ENCODE data around the gene SLX4.
A peak's percentile ranks its signal among the peaks of the same experiment; 100 is the strongest.

The SLX4 gene

DNA sequence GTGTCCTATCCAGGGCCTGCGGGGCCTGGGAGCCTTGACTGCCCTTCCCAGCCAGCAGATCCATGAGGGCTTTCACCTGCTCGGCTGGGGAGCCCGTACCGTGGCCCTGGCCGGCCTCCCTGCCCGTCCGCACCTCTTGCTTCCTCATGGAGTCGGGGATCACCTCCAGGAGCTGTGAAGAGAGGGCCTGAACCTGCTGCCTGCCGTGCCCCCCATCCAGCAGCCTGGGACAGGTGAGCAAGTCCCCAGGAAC lies 46.6 kb downstream of the SLX4 start:
- Mint-ChIP-seq H3K27ac (ENCODE audit: low read depth) (no peak overlapping the region), H3K4me3 (no peak overlapping the region), H3K4me1 (no peaks in the 10 kb centered on the region), H3K27me3 (no peaks in the 10 kb centered on the region), H3K36me3 (ENCODE audit: insufficient read depth) (peaks cover 56% of the 10 kb centered on the region), H3K9me3 (no peaks in the 10 kb centered on the region)
- ATAC-seq (replicated peaks; ENCODE audit: extremely low read depth, poor library complexity, severe bottlenecking) (no peak), DNase-seq (ENCODE audit: low spot score in 2 of 2) (no peak)

DNA sequence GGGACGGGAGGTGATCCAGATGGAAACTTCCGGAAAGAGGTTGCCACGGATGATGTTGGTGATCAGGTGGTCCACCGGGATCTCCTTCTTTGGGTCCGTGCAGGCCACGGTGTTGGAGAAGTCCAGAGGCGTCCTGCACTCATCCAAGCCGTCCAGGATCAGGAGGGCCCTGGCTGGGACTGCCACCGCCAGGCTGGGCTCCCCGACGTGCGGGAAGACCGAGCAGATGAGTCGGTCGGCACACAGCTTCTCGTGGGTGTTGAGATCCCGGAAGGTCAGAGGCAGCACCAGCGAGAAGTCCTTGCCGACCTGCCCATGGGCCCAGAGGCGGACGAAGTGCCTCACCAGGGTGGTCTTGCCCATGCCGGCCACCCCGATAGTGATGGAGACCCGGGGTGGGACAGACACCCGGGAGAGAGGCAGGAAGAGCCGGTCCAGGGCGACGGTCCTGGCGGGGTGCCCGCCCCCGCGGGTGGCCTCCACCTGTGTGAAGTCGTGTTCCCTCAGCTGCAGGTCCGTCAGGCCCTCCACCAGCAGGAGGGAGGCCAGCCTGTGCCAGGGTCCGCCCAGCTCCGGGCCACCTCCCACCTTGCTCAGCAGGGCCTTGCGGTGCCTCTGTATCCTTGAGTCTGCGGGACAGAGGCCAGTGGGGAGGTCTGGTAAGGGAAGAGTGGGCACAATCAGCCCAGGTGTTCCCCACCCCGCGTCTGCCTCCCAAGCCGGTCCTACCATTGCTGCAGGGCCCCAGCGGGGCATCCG lies 47.1 kb downstream of the SLX4 start:
- Mint-ChIP-seq H3K9me3 (no peaks in the 10 kb centered on the region), H3K4me1 (no peaks in the 10 kb centered on the region), H3K36me3 (ENCODE audit: insufficient read depth) (peaks cover 57% of the 10 kb centered on the region), H3K27ac (ENCODE audit: low read depth) (no peak overlapping the region), H3K27me3 (no peaks in the 10 kb centered on the region), H3K4me3 (no peak overlapping the region)
- DNase-seq (ENCODE audit: low spot score in 2 of 2): no peak
- no peak for ATAC-seq (replicated peaks; ENCODE audit: extremely low read depth, poor library complexity, severe bottlenecking)

DNA sequence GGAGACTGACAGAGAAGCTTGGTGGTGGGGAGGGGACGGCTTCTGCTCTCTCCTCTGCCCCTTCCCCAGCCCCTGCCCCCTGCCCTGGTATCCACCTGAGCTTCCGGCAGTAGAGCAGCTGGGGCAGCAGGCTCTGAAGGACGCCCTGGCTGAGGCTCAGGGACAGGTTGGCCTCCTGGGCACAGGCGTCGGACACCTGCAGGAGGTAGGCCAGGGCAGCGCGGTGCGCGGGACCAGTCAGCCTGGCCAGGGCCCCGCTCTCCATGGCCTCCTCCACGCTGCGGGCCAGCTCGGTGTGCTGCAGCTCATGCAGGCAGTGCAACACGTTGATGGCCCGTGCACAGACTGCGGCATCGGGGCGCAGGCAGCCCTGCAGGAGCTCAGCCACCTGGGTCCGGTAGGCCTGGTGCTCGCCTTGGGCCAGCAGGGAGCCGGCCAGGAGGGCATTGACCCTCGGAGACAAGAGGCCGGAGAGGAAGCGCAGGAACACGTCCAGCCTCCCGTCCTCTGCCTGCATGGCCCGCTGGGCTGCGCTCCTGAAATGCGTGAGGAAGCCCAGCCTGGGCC lies 48.4 kb downstream of the SLX4 start:
- no peaks in the 10 kb centered on the region for H3K4me1 Mint-ChIP-seq
- H3K36me3 Mint-ChIP-seq (ENCODE audit: insufficient read depth): peaks cover 58% of the 10 kb centered on the region
- ATAC-seq (replicated peaks; ENCODE audit: extremely low read depth, poor library complexity, severe bottlenecking): no peak

DNA sequence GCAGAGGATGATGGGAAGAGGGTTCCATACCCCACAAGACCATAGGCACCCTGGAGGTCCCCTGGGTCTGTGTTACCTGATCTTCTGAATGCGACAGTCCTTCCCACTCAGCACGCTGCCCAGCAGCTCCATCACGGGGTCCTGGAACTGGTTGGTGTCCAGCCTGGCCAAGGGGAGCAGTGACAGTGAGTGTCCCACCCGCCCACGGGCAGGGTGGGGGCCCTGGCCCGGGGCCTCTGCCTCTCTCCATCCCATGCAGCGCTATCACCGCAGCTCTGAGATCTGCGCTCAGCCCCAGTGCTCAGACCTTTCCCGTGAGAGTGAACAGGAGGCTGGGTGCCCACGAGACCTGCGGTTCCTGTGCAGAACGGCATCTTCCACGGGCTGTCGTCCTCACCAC lies 49.8 kb downstream of the SLX4 start:
- Mint-ChIP-seq H3K4me3 (no peak overlapping the region), H3K27me3 (no peaks in the 10 kb centered on the region), H3K4me1 (no peaks in the 10 kb centered on the region), H3K36me3 (ENCODE audit: insufficient read depth) (peaks cover 56% of the 10 kb centered on the region), H3K27ac (ENCODE audit: low read depth) (no peak overlapping the region), H3K9me3 (no peaks in the 10 kb centered on the region)
- no peak for DNase-seq (ENCODE audit: low spot score in 2 of 2)
- no peak for ATAC-seq (replicated peaks; ENCODE audit: extremely low read depth, poor library complexity, severe bottlenecking)

More for the DNA sequence above, 48.4 kb downstream of the SLX4 start:
- no peaks in the 10 kb centered on the region for H3K9me3 Mint-ChIP-seq
- H3K27ac Mint-ChIP-seq (ENCODE audit: low read depth): no peak overlapping the region
- no peaks in the 10 kb centered on the region for H3K27me3 Mint-ChIP-seq
- H3K4me3 Mint-ChIP-seq: no peak overlapping the region
- no peak for DNase-seq (ENCODE audit: low spot score in 2 of 2)

DNA sequence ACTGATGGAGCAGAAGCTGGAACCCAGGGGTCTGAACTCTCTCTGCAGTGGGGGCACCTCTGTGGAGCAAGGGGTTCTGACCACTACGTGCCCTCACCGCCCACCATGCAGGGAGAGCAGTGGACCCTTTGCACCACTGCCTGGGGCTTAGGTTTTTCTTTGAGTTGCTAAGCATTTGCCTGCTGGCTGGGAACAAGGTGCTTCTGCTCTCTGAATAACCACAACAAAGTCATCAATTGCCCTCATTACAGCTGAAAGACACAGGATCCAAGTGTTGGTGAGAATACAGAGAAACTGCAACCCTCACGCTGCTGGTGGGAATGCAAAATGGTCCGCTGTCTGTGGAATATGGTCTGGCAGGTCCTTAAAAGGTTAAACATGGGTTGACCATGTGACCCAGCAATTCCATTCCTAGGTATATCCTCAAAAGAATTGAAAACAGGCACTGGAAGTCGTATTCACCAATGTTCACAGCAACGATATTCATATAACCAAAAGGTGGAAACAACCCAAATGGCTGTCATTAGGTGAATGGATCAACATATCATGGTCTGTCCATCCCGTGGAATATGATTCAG lies 57.0 kb downstream of the SLX4 start:
- H3K27ac Mint-ChIP-seq (ENCODE audit: low read depth): peak overlapping the region; percentile 63
- H3K9me3 Mint-ChIP-seq: no peaks in the 10 kb centered on the region
- peaks cover 78% of the 10 kb centered on the region for H3K36me3 Mint-ChIP-seq (ENCODE audit: insufficient read depth)
- no peaks in the 10 kb centered on the region for H3K4me1 Mint-ChIP-seq
- H3K4me3 Mint-ChIP-seq: no peak overlapping the region
- no peaks in the 10 kb centered on the region for H3K27me3 Mint-ChIP-seq
- DNase-seq (ENCODE audit: low spot score in 2 of 2) (no peak), ATAC-seq (replicated peaks; ENCODE audit: extremely low read depth, poor library complexity, severe bottlenecking) (no peak)

DNA sequence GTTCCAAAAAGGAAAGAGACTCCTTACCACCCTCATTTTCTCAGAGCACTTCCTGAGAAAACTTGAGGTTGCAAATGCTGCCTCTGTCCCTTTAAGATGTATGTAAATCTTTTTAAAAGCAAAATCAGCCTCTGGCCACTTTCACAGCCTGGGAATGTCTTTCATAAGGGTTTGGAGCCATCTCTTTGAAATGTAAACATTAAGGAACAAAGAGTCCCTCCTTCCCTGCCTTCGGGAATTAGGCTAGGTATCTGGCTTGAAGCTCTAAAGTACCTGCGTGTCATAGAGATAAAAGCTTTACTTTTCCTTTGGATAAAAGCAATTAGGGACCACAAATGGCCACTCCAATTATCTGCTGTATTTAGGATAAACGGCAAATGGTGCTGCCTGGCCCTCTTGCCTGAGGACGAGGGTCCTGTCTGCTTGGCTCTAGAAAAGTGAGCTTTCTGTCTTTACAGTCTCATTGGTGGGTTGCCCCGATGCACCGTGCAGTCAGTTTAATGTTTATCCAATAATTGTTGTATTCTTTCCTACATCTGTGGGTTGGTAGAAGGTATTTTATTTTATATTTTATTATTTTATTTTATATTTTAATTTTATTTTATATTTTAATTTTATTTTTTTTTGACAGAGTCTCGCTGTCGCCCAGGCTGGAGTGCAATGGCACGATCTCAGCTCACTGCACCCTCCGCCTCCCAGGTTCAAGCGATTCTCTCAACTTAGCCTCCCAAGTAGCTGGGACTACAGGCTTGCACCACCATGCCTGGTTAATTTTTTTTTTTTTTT lies 58.1 kb downstream of the SLX4 start:
- no peaks in the 10 kb centered on the region for H3K4me1 Mint-ChIP-seq
- peaks cover 72% of the 10 kb centered on the region for H3K36me3 Mint-ChIP-seq (ENCODE audit: insufficient read depth)
- H3K27ac Mint-ChIP-seq (ENCODE audit: low read depth): no peak overlapping the region
- DNase-seq (ENCODE audit: low spot score in 2 of 2) (no peak), ATAC-seq (replicated peaks; ENCODE audit: extremely low read depth, poor library complexity, severe bottlenecking) (no peak)
- no peak overlapping the region for H3K4me3 Mint-ChIP-seq
- H3K27me3 Mint-ChIP-seq: no peaks in the 10 kb centered on the region
- H3K9me3 Mint-ChIP-seq: no peaks in the 10 kb centered on the region

DNA sequence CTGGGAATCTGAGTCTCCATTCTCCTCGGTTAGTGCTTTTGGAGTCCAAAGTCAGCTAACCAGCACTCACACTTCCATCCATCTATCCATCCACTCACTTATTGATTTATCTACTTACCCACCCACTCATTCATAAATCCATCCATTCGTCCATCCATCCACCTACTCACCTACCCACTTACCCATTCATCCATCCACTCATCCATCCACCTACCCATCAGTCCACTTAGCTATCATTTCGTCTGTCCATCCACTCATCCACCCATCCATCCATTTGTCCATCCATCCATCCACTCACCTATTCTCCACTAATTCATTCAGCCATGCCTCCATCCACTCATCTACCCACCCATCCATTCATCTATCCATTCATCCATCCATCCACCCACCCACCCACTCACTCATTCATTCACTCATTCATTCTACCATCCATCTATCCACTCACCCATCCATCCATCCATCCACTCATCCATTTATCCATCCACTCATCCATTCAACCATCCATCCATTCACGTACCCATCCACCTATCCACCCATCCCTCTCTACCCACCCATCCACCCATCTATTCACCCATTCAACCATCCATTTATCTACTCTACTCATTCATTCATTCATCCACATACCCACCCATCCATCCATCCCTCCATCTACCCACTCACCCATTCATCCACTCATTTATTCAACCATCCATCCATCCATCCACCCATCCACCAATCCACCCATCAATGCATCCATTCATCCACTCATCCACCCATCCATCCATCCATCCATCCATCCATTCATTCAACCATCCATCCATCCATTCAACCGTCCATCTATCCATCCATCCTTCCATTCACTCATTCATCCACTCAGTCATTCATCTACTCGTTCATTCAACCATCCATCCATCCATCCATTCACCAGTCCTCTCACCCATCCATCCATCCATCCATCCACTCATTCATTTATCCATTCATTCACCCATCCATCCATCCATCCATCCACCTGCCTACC lies 60.3 kb downstream of the SLX4 start:
- no peak overlapping the region for H3K4me3 Mint-ChIP-seq
- H3K4me1 Mint-ChIP-seq: no peaks in the 10 kb centered on the region
- ATAC-seq (replicated peaks; ENCODE audit: extremely low read depth, poor library complexity, severe bottlenecking) (no peak), DNase-seq (ENCODE audit: low spot score in 2 of 2) (no peak)
- H3K27ac Mint-ChIP-seq (ENCODE audit: low read depth): peak overlapping the region; percentile 0
- peaks cover 61% of the 10 kb centered on the region for H3K36me3 Mint-ChIP-seq (ENCODE audit: insufficient read depth)
- no peaks in the 10 kb centered on the region for H3K9me3 Mint-ChIP-seq
- no peaks in the 10 kb centered on the region for H3K27me3 Mint-ChIP-seq

DNA sequence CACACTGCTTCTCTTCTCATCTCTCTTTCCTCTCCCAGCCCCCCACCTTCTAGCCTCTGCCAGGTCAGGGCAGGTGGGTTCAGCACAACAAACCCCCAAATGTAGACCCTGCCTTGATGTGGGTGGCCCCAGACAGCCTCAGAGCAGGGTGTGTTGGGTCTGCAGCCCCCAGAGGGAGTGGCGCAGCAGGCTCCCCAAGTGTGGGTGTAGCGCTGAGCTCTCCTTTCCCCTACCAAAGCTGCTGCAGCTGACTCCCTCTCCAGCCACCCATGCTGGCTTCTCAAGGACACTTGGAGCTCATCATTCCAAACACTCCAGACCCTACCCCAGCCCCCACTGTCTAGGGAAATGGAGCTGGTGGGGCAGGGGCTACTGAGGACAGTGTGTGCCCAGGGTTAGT lies 61.5 kb downstream of the SLX4 start:
- no peaks in the 10 kb centered on the region for H3K4me1 Mint-ChIP-seq
- peaks cover 58% of the 10 kb centered on the region for H3K36me3 Mint-ChIP-seq (ENCODE audit: insufficient read depth)
- no peak for DNase-seq (ENCODE audit: low spot score in 2 of 2)
- H3K27me3 Mint-ChIP-seq: no peaks in the 10 kb centered on the region
- no peak overlapping the region for H3K4me3 Mint-ChIP-seq
- ATAC-seq (replicated peaks; ENCODE audit: extremely low read depth, poor library complexity, severe bottlenecking): no peak
- no peak overlapping the region for H3K27ac Mint-ChIP-seq (ENCODE audit: low read depth)
- H3K9me3 Mint-ChIP-seq: no peaks in the 10 kb centered on the region

DNA sequence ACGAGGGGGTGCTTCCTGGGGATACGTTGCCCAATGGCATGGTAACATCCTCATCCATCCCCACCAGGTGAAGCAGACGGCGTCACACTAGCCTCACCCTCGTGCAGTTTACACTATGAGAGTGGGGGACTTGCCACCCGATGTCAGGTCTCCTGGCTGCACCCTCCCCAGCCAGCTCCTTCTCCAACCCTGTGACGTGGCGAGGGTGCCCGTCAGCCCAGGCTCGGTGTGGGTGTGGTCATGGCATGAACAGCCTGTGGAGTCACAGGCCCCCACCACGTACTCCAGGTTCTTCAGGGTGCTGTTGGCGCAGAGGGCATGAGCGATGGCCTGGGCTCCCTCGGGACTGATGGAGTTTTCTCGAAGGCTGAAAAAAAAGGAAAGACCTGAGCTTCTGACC lies 62.5 kb downstream of the SLX4 start:
- H3K27ac Mint-ChIP-seq (ENCODE audit: low read depth): peak overlapping the region; percentile 17
- no peaks in the 10 kb centered on the region for H3K9me3 Mint-ChIP-seq
- ATAC-seq (replicated peaks; ENCODE audit: extremely low read depth, poor library complexity, severe bottlenecking): no peak
- H3K27me3 Mint-ChIP-seq: no peaks in the 10 kb centered on the region
- H3K4me3 Mint-ChIP-seq: no peak overlapping the region
- DNase-seq (ENCODE audit: low spot score in 2 of 2): no peak
- H3K36me3 Mint-ChIP-seq (ENCODE audit: insufficient read depth): peaks cover 55% of the 10 kb centered on the region
- H3K4me1 Mint-ChIP-seq: no peaks in the 10 kb centered on the region

DNA sequence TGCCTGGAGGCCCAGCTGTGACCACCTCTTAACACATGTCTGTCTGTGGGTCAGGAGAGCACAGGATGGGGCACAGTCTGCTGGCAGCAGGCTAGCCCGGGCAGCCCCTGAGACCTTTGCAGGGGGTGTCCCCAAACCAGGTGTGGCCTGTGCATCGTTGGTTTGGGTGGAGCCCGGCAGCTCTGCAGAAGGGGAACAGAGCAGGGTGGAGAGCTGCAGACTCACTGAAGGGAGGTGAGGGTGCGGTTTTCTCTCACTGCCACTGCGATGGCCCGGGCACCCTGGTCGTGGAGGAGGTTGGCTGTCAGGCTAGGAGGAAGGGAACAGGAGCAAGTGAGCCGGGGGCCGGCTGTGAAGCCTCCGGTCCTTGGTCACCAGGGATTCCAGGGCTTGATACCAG lies 63.0 kb downstream of the SLX4 start:
- no peak for ATAC-seq (replicated peaks; ENCODE audit: extremely low read depth, poor library complexity, severe bottlenecking)
- H3K27me3 Mint-ChIP-seq: no peaks in the 10 kb centered on the region
- no peak for DNase-seq (ENCODE audit: low spot score in 2 of 2)
- H3K27ac Mint-ChIP-seq (ENCODE audit: low read depth): peak overlapping the region; percentile 17
- H3K4me3 Mint-ChIP-seq: no peak overlapping the region
- H3K9me3 Mint-ChIP-seq: no peaks in the 10 kb centered on the region
- no peaks in the 10 kb centered on the region for H3K4me1 Mint-ChIP-seq
- H3K36me3 Mint-ChIP-seq (ENCODE audit: insufficient read depth): peaks cover 55% of the 10 kb centered on the region

DNA sequence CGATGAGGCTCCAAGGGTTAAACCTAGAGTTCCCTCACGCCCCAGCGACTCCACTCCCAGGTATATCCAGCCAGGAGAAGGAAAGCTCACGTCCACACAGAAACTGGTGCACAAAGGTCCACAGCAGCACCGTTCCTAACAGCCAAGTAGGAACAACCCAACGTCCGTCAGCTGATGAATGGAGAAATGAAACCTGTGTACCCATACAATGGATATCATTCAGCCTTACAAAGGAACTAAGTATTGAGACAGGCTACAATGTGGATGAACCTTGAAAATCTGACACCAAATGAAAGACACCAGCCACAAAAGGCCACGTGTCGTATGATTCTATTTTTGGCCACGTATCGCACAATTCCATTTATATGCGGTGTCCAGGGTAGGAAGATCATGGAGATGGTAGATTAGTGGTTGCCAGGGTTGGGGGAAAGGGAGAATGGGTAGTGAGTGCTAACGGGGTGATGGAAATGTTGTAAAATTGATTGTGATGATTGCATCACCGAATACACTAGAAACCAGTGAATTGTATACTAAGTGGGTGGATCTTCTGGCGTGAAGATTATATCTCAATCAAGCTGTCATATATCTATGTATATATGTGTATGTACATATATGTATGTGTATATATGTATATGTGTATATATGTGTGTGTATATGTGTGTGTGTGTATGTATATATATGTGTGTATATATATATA lies 64.3 kb downstream of the SLX4 start:
- Mint-ChIP-seq H3K27ac (ENCODE audit: low read depth) (no peak overlapping the region), H3K4me1 (no peaks in the 10 kb centered on the region), H3K4me3 (no peak overlapping the region), H3K27me3 (no peaks in the 10 kb centered on the region), H3K36me3 (ENCODE audit: insufficient read depth) (peaks cover 43% of the 10 kb centered on the region), H3K9me3 (no peaks in the 10 kb centered on the region)
- DNase-seq (ENCODE audit: low spot score in 2 of 2) (no peak), ATAC-seq (replicated peaks; ENCODE audit: extremely low read depth, poor library complexity, severe bottlenecking) (no peak)

Measured in central memory CD8-positive, alpha-beta T cell (primary cell).